Panc1 (cell line): Measurements from ENCODE around the gene THBS1. TPM values are rescaled to one million over a fixed set of nuclear protein-coding genes. Genes with fewer than 3 reads are reported as not detected.

ENCODE experiments used
- ATAC-seq: fragments of 200-7000 bp; cut with Tn5 transposase; 2 replicates; pipeline ENCODE4 v1.9.1; 2020; ENCODE audit warnings: mild to moderate bottlenecking, moderate library complexity
- BruUV-seq: library from RNA; stranded (reverse); fragments of 400-500 nt; replicated peaks from 2 replicates; lab custom pipeline; 2021; lab: Mats Ljungman, UMichigan
- CTCF ChIA-PET: fragments of 300-600 bp; sonication (Branson Sonifier 250); formaldehyde crosslinking; loops from one replicate; lab custom pipeline; 2022; ENCODE audit warnings: antibody characterized with exemption; lab: Charles Lee
- POLR2A ChIA-PET: fragments of 300-600 bp; sonication (Branson Sonifier 250); formaldehyde crosslinking; loops from one replicate; lab custom pipeline; 2022; ENCODE audit warnings: antibody characterized with exemption; lab: Charles Lee
- DNase-seq: peaks from one replicate; pipeline ENCODE4 v3.0.0-alpha.2; 2010; ENCODE audit warnings: low read depth, low spot score
- H3K27ac ChIP-seq: 2 replicates; pipeline ENCODE4 v1.5.1; 2011; ENCODE audit warnings: mild to moderate bottlenecking, low read length, inconsistent platforms
- H3K27me3 ChIP-seq: fragments of 200-500 bp; sonication (Bioruptor generic); 2 replicates; pipeline ENCODE4 v1.6.0; 2014; ENCODE audit warnings: low read length, inconsistent platforms; ENCODE audit not compliant: control insufficient read depth, insufficient read depth
- H3K36me3 ChIP-seq: fragments of 200-500 bp; sonication (Bioruptor generic); 2 replicates; pipeline ENCODE4 v1.5.1; 2014; ENCODE audit warnings: inconsistent platforms, mild to moderate bottlenecking, low read length, moderate library complexity; ENCODE audit not compliant: control insufficient read depth, insufficient read depth
- H3K4me1 ChIP-seq: 2 replicates; pipeline ENCODE4 v1.5.1; 2011; ENCODE audit warnings: inconsistent platforms, mild to moderate bottlenecking, low read length, moderate library complexity; ENCODE audit not compliant: control insufficient read depth, insufficient read depth
- H3K4me3 ChIP-seq, 2 experiments: 2 replicates each; pipeline ENCODE4 v1.5.1; 2011 to 2012; ENCODE audit warnings: low read depth in 2 of 2, low read length in 2 of 2, mild to moderate bottlenecking in 2 of 2, inconsistent platforms in 1 of 2, moderate library complexity in 1 of 2
- H3K9me3 ChIP-seq: fragments of 200-500 bp; sonication (Bioruptor generic); 2 replicates; pipeline ENCODE4 v1.5.1; 2014; ENCODE audit warnings: low read depth, mild to moderate bottlenecking, inconsistent platforms, low read length, moderate library complexity; ENCODE audit not compliant: control insufficient read depth, insufficient read depth
- POLR2AphosphoS5 ChIP-seq: IDR thresholded peaks from 2 replicates; pipeline ENCODE4 v1.6.1; 2012; ENCODE audit warnings: mild to moderate bottlenecking, low read depth, low read length, moderate library complexity
- SIN3A ChIP-seq: IDR thresholded peaks from 2 replicates; pipeline ENCODE4 v1.6.1; 2012; ENCODE audit warnings: low read depth, mild to moderate bottlenecking, low read length, moderate library complexity, borderline replicate concordance; ENCODE audit not compliant: insufficient read depth
- TCF7L2 ChIP-seq: IDR thresholded peaks from 2 replicates; pipeline ENCODE4 v1.6.1; 2011; ENCODE audit warnings: mild to moderate bottlenecking, low read depth, low read length, inconsistent platforms
- in situ Hi-C: cut with HindIII; loops from 2 replicates; pipeline ENCODE4 v1.10.0; 2016; ENCODE audit warnings: low sequenced_read_pairs, low pct_unique_long_range_greater_than_20kb
- intact Hi-C: fragments of 100-400 bp; cut with micrococcal nuclease; formaldehyde crosslinking; loops from one replicate; pipeline ENCODE4 v1.10.0; 2022; ENCODE audit not compliant: unreplicated experiment
- total RNA-seq: library from RNA; stranded (reverse); gene quantifications from one replicate; pipeline ENCODE4 v1.2.1, GENCODE V29; 2021; ENCODE audit not compliant: unreplicated experiment
- TF ChIP-seq, protein P1 (sequence below): fragments of 450-650 bp; IDR thresholded peaks from 2 replicates; pipeline ENCODE4 v1.5.1; 2017; ENCODE audit warnings: mild to moderate bottlenecking
- TF ChIP-seq, protein P2 (sequence below), 2 experiments: IDR thresholded peaks; 2 replicates each; pipeline ENCODE4 v1.6.1; 2011 to 2012; ENCODE audit warnings: low read depth in 2 of 2, control low read depth in 1 of 2, low read length in 1 of 2, mild to moderate bottlenecking in 1 of 2, moderate library complexity in 1 of 2; ENCODE audit not compliant: insufficient read depth in 1 of 2

Gene THBS1
- total RNA-seq, 1 experiment from 2014 or later = 61.9 TPM

DNA sequence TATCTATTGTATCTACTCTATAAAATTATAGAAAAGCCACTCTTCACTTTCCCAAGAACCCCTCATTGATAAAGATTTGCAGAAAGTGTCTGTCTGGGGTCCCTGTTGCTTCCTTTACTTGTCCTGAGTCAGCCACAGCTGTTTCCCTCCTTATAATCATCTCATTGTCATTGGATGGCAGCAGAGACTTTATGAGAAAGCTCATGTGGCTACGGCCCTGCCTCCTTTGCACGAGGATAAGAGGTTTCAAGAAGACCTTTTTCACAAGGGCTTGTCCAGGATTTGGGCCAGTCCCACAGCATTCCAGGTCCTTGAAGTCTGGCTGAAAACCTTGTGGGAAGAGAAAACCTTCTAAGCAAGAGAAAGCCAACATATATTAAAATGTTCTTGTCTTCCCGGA is 41.9 kb upstream of the THBS1 start:
- no peak for ATAC-seq
- Histone ChIP-seq H3K36me3 (no peaks in the 10 kb centered on the region), H3K9me3 (no peaks in the 10 kb centered on the region), H3K4me3 (no peak overlapping the region), H3K27ac (no peak overlapping the region), H3K27me3 (no peaks in the 10 kb centered on the region), H3K4me1 (no peaks in the 10 kb centered on the region)
- in situ Hi-C loops (no loop called here), intact Hi-C loops (no loop called here)
- ChIA-PET POLR2A (no interaction called here), CTCF (no interaction called here)
- no peak for DNase-seq
- TF ChIP-seq, protein P1, sequence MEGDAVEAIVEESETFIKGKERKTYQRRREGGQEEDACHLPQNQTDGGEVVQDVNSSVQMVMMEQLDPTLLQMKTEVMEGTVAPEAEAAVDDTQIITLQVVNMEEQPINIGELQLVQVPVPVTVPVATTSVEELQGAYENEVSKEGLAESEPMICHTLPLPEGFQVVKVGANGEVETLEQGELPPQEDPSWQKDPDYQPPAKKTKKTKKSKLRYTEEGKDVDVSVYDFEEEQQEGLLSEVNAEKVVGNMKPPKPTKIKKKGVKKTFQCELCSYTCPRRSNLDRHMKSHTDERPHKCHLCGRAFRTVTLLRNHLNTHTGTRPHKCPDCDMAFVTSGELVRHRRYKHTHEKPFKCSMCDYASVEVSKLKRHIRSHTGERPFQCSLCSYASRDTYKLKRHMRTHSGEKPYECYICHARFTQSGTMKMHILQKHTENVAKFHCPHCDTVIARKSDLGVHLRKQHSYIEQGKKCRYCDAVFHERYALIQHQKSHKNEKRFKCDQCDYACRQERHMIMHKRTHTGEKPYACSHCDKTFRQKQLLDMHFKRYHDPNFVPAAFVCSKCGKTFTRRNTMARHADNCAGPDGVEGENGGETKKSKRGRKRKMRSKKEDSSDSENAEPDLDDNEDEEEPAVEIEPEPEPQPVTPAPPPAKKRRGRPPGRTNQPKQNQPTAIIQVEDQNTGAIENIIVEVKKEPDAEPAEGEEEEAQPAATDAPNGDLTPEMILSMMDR = no peak
- TF ChIP-seq TCF7L2 = no peak
- no peak for TF ChIP-seq SIN3A
- TF ChIP-seq POLR2AphosphoS5 = no peak
- TF ChIP-seq, protein P2, sequence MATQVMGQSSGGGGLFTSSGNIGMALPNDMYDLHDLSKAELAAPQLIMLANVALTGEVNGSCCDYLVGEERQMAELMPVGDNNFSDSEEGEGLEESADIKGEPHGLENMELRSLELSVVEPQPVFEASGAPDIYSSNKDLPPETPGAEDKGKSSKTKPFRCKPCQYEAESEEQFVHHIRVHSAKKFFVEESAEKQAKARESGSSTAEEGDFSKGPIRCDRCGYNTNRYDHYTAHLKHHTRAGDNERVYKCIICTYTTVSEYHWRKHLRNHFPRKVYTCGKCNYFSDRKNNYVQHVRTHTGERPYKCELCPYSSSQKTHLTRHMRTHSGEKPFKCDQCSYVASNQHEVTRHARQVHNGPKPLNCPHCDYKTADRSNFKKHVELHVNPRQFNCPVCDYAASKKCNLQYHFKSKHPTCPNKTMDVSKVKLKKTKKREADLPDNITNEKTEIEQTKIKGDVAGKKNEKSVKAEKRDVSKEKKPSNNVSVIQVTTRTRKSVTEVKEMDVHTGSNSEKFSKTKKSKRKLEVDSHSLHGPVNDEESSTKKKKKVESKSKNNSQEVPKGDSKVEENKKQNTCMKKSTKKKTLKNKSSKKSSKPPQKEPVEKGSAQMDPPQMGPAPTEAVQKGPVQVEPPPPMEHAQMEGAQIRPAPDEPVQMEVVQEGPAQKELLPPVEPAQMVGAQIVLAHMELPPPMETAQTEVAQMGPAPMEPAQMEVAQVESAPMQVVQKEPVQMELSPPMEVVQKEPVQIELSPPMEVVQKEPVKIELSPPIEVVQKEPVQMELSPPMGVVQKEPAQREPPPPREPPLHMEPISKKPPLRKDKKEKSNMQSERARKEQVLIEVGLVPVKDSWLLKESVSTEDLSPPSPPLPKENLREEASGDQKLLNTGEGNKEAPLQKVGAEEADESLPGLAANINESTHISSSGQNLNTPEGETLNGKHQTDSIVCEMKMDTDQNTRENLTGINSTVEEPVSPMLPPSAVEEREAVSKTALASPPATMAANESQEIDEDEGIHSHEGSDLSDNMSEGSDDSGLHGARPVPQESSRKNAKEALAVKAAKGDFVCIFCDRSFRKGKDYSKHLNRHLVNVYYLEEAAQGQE (IDR thresholded peaks at IDR 0.05; ENCODE audit: insufficient read depth in 1 of 2, low read depth in 2 of 2, low read length in 1 of 2) = no peak
- BruUV-seq = no TSS peak

DNA sequence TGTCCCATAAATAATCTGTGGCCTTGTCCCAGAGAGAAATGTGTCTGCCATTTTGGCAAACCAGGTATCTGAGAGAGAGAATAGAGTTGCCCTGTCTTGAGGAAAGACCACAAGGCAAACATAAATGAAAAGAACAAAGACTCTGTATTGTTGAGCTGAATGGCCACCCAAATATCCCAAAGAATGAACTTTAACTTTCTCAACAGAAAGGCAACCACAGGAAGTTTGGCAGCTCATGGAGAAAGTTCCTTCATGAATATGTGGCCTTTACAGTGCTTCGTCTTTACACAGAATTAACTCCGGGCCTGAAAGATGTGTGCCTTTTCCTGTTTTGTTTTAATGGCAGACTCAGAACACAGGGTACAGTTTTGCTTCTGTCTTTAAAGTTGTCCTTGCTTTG is 41.4 kb upstream of the THBS1 start:
- DNase-seq (no peak), ATAC-seq (no peak)
- no peak for TF ChIP-seq TCF7L2
- TF ChIP-seq, protein P2 (IDR thresholded peaks at IDR 0.05; ENCODE audit: insufficient read depth in 1 of 2, low read depth in 2 of 2, low read length in 1 of 2) = no peak
- TF ChIP-seq POLR2AphosphoS5 = no peak
- no peak for TF ChIP-seq SIN3A
- TF ChIP-seq, protein P1 = no peak
- Histone ChIP-seq H3K27me3 (no peaks in the 10 kb centered on the region), H3K36me3 (no peaks in the 10 kb centered on the region), H3K4me3 (no peak overlapping the region), H3K4me1 (no peaks in the 10 kb centered on the region), H3K9me3 (no peaks in the 10 kb centered on the region), H3K27ac (no peak overlapping the region)
- in situ Hi-C loops = no loop called here
- ChIA-PET POLR2A (no interaction called here), CTCF (no interaction called here)
- no TSS peak for BruUV-seq
- intact Hi-C loops = no loop called here
